Liver (tissue), 3 donors: ENCODE measurements around the gene CLCNKB.

Source experiments
- JUND ChIP-seq, 2 donors: IDR thresholded peaks; 2 replicates each; pipeline ENCODE4 v1.6.1; 2016; ENCODE audit warnings: antibody characterized with exemption in 2 of 2
- RAD21 ChIP-seq, 2 donors: IDR thresholded peaks; 2 replicates each; pipeline ENCODE4 v1.6.1; 2016; ENCODE audit warnings: antibody characterized with exemption in 2 of 2, mild to moderate bottlenecking in 2 of 2
- SP1 ChIP-seq: IDR thresholded peaks from 2 replicates; pipeline ENCODE4 v1.6.1; 2018; ENCODE audit warnings: antibody characterized with exemption, mild to moderate bottlenecking
- YY1 ChIP-seq: IDR thresholded peaks from 2 replicates; pipeline ENCODE4 v1.6.1; 2016; ENCODE audit warnings: antibody characterized with exemption, mild to moderate bottlenecking
- TF ChIP-seq, protein P1 (sequence below): fragments of 150-350 bp; IDR thresholded peaks from 2 replicates; pipeline ENCODE4 v1.5.1; 2017; ENCODE audit warnings: improper control_type of control experiment, low read depth, low read length; ENCODE audit not compliant: missing input control
- donor health status: healthy.
- donor health status: healthy.

DNA sequence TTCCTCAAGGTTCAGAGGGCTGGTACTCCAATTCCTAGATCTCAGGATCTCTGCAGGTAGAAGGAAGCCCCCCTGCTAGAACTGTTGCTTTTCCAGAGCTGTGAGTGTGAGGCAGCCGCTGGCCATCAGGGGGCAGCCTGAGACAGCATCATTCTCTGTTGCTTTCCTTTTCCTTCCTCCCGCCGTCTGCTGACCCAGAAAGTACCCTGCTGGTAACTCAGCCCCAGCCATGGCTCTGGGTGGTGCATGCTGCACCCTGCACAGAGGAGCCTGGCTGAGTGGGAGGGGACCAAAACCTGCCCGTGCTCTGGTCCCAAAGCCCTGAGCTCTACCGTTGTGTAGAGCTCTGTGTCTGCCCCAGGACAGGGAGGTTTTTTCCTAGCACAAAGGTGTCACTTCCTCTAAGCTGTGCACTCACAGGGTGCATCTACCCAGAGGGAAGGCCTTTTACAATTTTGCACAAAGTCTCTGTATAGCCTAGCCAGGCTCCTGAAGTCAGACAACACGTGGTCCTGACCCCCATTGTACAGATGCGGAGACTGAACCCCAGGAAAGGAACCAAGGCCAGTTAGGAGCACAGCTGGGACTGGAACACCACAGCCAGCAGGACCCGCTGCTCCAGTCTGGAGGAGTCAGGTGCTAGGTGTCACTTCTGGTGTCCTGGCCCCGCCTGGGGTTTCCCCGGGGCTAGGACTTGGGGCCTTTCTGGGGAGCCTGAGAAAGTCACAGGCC lies 35.5 kb downstream of the CLCNKB start:
- TF ChIP-seq RAD21 (IDR thresholded peaks at IDR 0.05) (peak; percentile 93 to 95), SP1 (no peak), YY1 (no peak), JUND (IDR thresholded peaks at IDR 0.05) (no peak)
- TF ChIP-seq, protein P1, sequence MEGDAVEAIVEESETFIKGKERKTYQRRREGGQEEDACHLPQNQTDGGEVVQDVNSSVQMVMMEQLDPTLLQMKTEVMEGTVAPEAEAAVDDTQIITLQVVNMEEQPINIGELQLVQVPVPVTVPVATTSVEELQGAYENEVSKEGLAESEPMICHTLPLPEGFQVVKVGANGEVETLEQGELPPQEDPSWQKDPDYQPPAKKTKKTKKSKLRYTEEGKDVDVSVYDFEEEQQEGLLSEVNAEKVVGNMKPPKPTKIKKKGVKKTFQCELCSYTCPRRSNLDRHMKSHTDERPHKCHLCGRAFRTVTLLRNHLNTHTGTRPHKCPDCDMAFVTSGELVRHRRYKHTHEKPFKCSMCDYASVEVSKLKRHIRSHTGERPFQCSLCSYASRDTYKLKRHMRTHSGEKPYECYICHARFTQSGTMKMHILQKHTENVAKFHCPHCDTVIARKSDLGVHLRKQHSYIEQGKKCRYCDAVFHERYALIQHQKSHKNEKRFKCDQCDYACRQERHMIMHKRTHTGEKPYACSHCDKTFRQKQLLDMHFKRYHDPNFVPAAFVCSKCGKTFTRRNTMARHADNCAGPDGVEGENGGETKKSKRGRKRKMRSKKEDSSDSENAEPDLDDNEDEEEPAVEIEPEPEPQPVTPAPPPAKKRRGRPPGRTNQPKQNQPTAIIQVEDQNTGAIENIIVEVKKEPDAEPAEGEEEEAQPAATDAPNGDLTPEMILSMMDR, result peak; percentile 95
